K562 (cell line): Measurements from ENCODE around the gene CD34. TPM values are rescaled to one million over a fixed set of nuclear protein-coding genes. Genes with fewer than 3 reads are reported as not detected.

Source experiments
- CAMTA2 ChIP-seq: fragments of 250-450 bp; sonication (Bioruptor Pico); conservative IDR thresholded peaks from 2 replicates; pipeline ENCODE4 v1.5.1; 2022
- ERF ChIP-seq: fragments of 450-650 bp; formaldehyde crosslinking; IDR thresholded peaks from 2 replicates; pipeline ENCODE4 v1.4.0; 2020; ENCODE audit warnings: mild to moderate bottlenecking, mixed read lengths
- FIP1L1 ChIP-seq: fragments of 200-400 bp; formaldehyde crosslinking; IDR thresholded peaks from 2 replicates; pipeline ENCODE4 v1.6.1; 2018; ENCODE audit warnings: mild to moderate bottlenecking, low read depth, low read length; ENCODE audit not compliant: poor library complexity, severe bottlenecking
- HEY1 ChIP-seq: fragments of 250-450 bp; sonication (Bioruptor Pico); IDR thresholded peaks from 2 replicates; pipeline ENCODE4 v1.5.0; 2020; ENCODE audit warnings: mild to moderate bottlenecking, moderate library complexity, borderline replicate concordance
- KLF1 ChIP-seq: fragments of 450-650 bp; IDR thresholded peaks from 2 replicates; pipeline ENCODE4 v1.6.1; 2016; ENCODE audit warnings: missing genetic modification characterization, missing compliant biosample characterization
- PTTG1 ChIP-seq: fragments of 450-650 bp; IDR thresholded peaks from 2 replicates; pipeline ENCODE4 v1.6.1; 2016; ENCODE audit warnings: low read depth, mild to moderate bottlenecking, missing genetic modification characterization, missing compliant biosample characterization
- ZNF407 ChIP-seq: fragments of 450-650 bp; IDR thresholded peaks from 2 replicates; pipeline ENCODE4 v1.6.1; 2016; ENCODE audit warnings: low read depth
- polyA plus RNA-seq, 8 experiments: library from polyadenylated mRNA; depleted of rRNA in 4 of 8; stranded (reverse) in 5 of 8; unstranded in 3 of 8; fragments of >200 nt; fragmentation: Nextera tagmentation in 2 of 8; fragmentation: Illumina TruSeq in 1 of 8; extraction: Ambion mirVana in 2 of 8; extraction: Trizol in 1 of 8; gene quantifications; 2 replicates each; pipeline versions ENCODE4 v1.2.1 to v1.2.3, GENCODE V29; 2011 to 2014; ENCODE audit warnings: inconsistent platforms in 1 of 8, missing spikeins in 1 of 8
- total RNA-seq, 7 experiments: library from RNA; depleted of rRNA in 6 of 7; stranded (reverse); fragments of >200 nt in 6 of 7; fragmentation: Illumina TruSeq in 2 of 7; extraction: Trizol in 2 of 7; gene quantifications; 2 replicates each; pipeline versions ENCODE4 v1.2.1 to v1.2.3, GENCODE V29; 2011 to 2021; ENCODE audit warnings: low replicate concordance in 1 of 7
- TF ChIP-seq, protein P1 (sequence below), 2 experiments: fragments of 450-650 bp; formaldehyde crosslinking in 1 of 2; IDR thresholded peaks; 2 replicates each; pipeline versions ENCODE4 v1.4.0 to v1.6.1; 2014 to 2020; ENCODE audit warnings: mild to moderate bottlenecking in 2 of 2, borderline replicate concordance in 1 of 2, low read depth in 1 of 2

CD34 gene
- total and polyA plus RNA-seq, 9 of the 15 experiments (the other 6 are each of a cell fraction or from before 2014, with no cell fraction given), result not detected

DNA sequence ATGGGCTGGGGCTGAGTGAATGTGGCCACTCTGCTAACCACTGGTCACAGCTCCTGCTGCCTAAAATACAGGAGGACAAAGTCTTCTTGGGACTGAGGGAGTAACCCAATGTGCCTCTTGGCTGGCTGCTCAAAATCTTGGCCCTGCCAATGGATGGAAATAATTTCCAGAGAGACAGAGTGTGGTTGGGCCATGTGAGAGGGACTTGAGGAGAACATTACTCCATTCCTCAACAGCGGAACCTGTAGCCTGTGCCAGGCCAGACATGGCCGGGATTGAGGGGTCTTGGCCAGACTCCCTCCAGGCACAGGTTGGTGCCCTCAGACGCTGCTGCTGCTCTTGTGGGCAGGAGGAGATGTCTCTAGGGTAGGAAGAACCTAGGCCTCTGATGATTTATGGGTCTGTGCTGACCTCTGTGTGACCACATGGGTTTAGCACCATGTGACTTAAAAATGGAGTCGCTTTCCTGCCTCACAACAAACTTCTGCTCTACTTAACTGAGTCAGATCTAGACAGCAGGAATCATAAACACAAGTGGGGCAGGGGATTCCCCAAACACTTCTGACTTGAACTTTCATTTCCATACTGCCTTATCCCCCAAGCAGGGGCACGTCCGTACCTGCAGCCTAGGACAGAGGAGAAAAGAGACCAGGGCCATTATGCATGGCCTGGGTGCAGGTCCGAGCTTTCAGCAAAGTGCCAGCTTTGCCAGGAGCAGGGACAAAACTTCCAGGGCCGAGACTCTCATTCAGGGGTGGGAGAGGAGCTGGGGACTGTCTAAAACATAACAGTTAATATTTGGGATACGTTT is 79.2 kb downstream of the CD34 start (continued):
- TF ChIP-seq ZNF407 (no peak), ERF (CRISPR knock-in tag) (0 out of 2 replicates have a peak, but pooled peaks have one; percentile 55), FIP1L1 (no peak), HEY1 (CRISPR knock-in tag) (no peak), KLF1 (tag) (no peak), PTTG1 (tag) (0 out of 2 replicates have a peak, but pooled peaks have one; percentile 35), CAMTA2 (CRISPR knock-in tag) (no peak)
- TF ChIP-seq, protein P1, sequence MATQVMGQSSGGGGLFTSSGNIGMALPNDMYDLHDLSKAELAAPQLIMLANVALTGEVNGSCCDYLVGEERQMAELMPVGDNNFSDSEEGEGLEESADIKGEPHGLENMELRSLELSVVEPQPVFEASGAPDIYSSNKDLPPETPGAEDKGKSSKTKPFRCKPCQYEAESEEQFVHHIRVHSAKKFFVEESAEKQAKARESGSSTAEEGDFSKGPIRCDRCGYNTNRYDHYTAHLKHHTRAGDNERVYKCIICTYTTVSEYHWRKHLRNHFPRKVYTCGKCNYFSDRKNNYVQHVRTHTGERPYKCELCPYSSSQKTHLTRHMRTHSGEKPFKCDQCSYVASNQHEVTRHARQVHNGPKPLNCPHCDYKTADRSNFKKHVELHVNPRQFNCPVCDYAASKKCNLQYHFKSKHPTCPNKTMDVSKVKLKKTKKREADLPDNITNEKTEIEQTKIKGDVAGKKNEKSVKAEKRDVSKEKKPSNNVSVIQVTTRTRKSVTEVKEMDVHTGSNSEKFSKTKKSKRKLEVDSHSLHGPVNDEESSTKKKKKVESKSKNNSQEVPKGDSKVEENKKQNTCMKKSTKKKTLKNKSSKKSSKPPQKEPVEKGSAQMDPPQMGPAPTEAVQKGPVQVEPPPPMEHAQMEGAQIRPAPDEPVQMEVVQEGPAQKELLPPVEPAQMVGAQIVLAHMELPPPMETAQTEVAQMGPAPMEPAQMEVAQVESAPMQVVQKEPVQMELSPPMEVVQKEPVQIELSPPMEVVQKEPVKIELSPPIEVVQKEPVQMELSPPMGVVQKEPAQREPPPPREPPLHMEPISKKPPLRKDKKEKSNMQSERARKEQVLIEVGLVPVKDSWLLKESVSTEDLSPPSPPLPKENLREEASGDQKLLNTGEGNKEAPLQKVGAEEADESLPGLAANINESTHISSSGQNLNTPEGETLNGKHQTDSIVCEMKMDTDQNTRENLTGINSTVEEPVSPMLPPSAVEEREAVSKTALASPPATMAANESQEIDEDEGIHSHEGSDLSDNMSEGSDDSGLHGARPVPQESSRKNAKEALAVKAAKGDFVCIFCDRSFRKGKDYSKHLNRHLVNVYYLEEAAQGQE (IDR thresholded peaks at IDR 0.05; ENCODE audit: borderline replicate concordance), result 0 out of 2 replicates have a peak, but pooled peaks have one; percentile 6
- TF ChIP-seq, protein P1 (CRISPR knock-in tag; IDR thresholded peaks at IDR 0.05; ENCODE audit: low read depth), result no peak
